GM12878 (cell line): ENCODE measurements around the gene SDF4. TPM values are rescaled to one million over a fixed set of nuclear protein-coding genes. Genes with fewer than 3 reads are reported as not detected.
"Not testable (repeated sequence)": the region's sequence is repeated elsewhere in the genome, so short reads cannot be mapped to it uniquely, and the experiment has no call there.

Experiments used
- ATAC-seq: fragments of 200-7000 bp; cut with Tn5 transposase; 3 replicates; pipeline ENCODE4 v1.9.1; 2020; ENCODE audit warnings: mild to moderate bottlenecking, moderate library complexity
- BruUV-seq: library from RNA; stranded (reverse); fragments of 400-500 nt; replicated peaks from 2 replicates; lab custom pipeline; 2021; lab: Mats Ljungman, UMichigan
- CTCF ChIA-PET: fragments of 300-600 bp; sonication (Branson Sonifier 250); formaldehyde crosslinking; extraction: SDS; loops from one replicate; lab custom pipeline; 2021; ENCODE audit warnings: inconsistent platforms; lab: Yijun Ruan, JAX
- POLR2A ChIA-PET: fragments of 350-600 bp; formaldehyde crosslinking; extraction: SDS; loops from one replicate; lab custom pipeline; 2021; ENCODE audit warnings: inconsistent platforms; lab: Charles Lee
- RAD21 ChIA-PET: fragments of 300-600 bp; sonication (Branson Sonifier 250); formaldehyde crosslinking; loops from one replicate; lab custom pipeline; 2023; ENCODE audit warnings: antibody characterized with exemption; ENCODE audit not compliant: unreplicated experiment; lab: Charles Lee
- SMC1A ChIA-PET: fragments of 300-600 bp; sonication (Branson Sonifier 250); formaldehyde crosslinking; loops from one replicate; lab custom pipeline; 2023; ENCODE audit not compliant: unreplicated experiment, uncharacterized antibody; lab: Charles Lee
- DNase-seq: peaks from one replicate; pipeline ENCODE4 v3.0.0-alpha.2; 2011; ENCODE audit warnings: low read depth, low spot score
- FAIRE-seq: peaks from 3 replicates; lab custom pipeline; 2011; peaks lifted over from hg19 to GRCh38; lab: Jason Lieb, UNC
- H2AFZ ChIP-seq: 2 replicates; pipeline ENCODE4 v1.6.0; 2011; ENCODE audit warnings: low read depth, low read length, control low read depth; ENCODE audit not compliant: control insufficient read depth
- H3K27ac ChIP-seq: 2 replicates; pipeline ENCODE4 v1.5.1; 2011; ENCODE audit warnings: control low read depth; ENCODE audit not compliant: control insufficient read depth, insufficient read depth
- H3K27me3 ChIP-seq, 2 experiments: replicated peaks in 1 of 2; 2 replicates each; pipeline versions ENCODE4 v1.6.0 to v1.6.1; 2011; ENCODE audit warnings: low read length in 1 of 2; ENCODE audit not compliant: control insufficient read depth in 2 of 2, insufficient read depth in 2 of 2
- H3K36me3 ChIP-seq, 2 experiments: 2 replicates each; pipeline ENCODE4 v1.5.1; 2011; ENCODE audit warnings: low read length in 1 of 2; ENCODE audit not compliant: control insufficient read depth in 2 of 2, insufficient read depth in 2 of 2
- H3K4me1 ChIP-seq: 2 replicates; pipeline ENCODE4 v1.6.1; 2011; ENCODE audit warnings: mild to moderate bottlenecking, low read length, moderate library complexity, mixed read lengths; ENCODE audit not compliant: control insufficient read depth, insufficient read depth
- H3K4me2 ChIP-seq: 2 replicates; pipeline ENCODE4 v1.6.0; 2011; ENCODE audit warnings: control low read depth; ENCODE audit not compliant: control insufficient read depth, insufficient read depth
- H3K4me3 ChIP-seq: fragments of 200-600 bp; sonication (generic); 2 replicates; pipeline ENCODE4 v1.5.1; 2016
- H3K79me2 ChIP-seq: 2 replicates; pipeline ENCODE4 v1.6.0; 2011; ENCODE audit warnings: low read length; ENCODE audit not compliant: control insufficient read depth, insufficient read depth
- H3K9ac ChIP-seq: 2 replicates; pipeline ENCODE4 v1.8.0; 2011; ENCODE audit warnings: low read length, control low read depth, mixed read lengths; ENCODE audit not compliant: control insufficient read depth, insufficient read depth
- H3K9me3 ChIP-seq: replicated peaks from 3 replicates; pipeline ENCODE4 v1.5.1; 2011; ENCODE audit warnings: mild to moderate bottlenecking, low read length; ENCODE audit not compliant: control insufficient read depth, insufficient read depth
- H4K20me1 ChIP-seq: 2 replicates; pipeline ENCODE4 v1.6.0; 2011; ENCODE audit not compliant: control insufficient read depth, insufficient read depth
- HCFC1 ChIP-seq: fragments of 150-350 bp; IDR thresholded peaks from 2 replicates; pipeline ENCODE4 v1.6.1; 2014; ENCODE audit warnings: low read length
- NRF1 ChIP-seq: conservative IDR thresholded peaks from 2 replicates; pipeline ENCODE4 v1.6.1; 2011; ENCODE audit warnings: mild to moderate bottlenecking, low read depth, low read length, improper control_type of control experiment
- PML ChIP-seq: IDR thresholded peaks from 2 replicates; pipeline ENCODE4 v1.6.1; 2012; ENCODE audit warnings: low read length, inconsistent platforms
- WGBS: methylation state at CpG from one replicate; pipeline ENCODE4 v1.1.6; 2016; ENCODE audit warnings: low lambda C conversion rate; ENCODE audit not compliant: insufficient replicate concordance, insufficient coverage; ENCODE audit errors: missing lambda C conversion rate; 5-methylcytosine and 5-hydroxymethylcytosine counted together
- in situ Hi-C: fragments of 300-500 bp; cut with MboI; formaldehyde crosslinking; loops from 9 replicates; pipeline ENCODE4 v1.14.3; 2018; ENCODE audit warnings: mixed read lengths
- intact Hi-C: fragments of 100-400 bp; cut with micrococcal nuclease; formaldehyde crosslinking; loops from one replicate; pipeline ENCODE4 v1.14.2; 2022; ENCODE audit not compliant: unreplicated experiment
- polyA plus RNA-seq, 11 experiments: library from polyadenylated mRNA; depleted of rRNA in 4 of 11; unstranded in 6 of 11; stranded (reverse) in 5 of 11; fragments of >200 nt; fragmentation: Nextera tagmentation in 4 of 11; fragmentation: Illumina TruSeq in 1 of 11; extraction: Ambion mirVana in 4 of 11; extraction: Trizol in 1 of 11; gene quantifications; 1 replicate in 1 of 11; 2 replicates in 10 of 11; pipeline versions ENCODE4 v1.2.1 to v1.2.3, GENCODE V29; 2011 to 2016; ENCODE audit warnings: inconsistent platforms in 2 of 11, missing spikeins in 2 of 11, low read depth in 1 of 11
- total RNA-seq, 4 experiments: library from RNA; depleted of rRNA in 3 of 4; stranded (reverse); fragments of >200 nt in 3 of 4; fragmentation: Illumina TruSeq in 1 of 4; extraction: Trizol in 1 of 4; gene quantifications; 2 replicates each; pipeline versions ENCODE4 v1.2.1 to v1.2.3, GENCODE V29; 2013 to 2021
- TF ChIP-seq, protein P1 (sequence below): IDR thresholded peaks from 2 replicates; pipeline ENCODE4 v1.6.1; 2011; ENCODE audit warnings: borderline replicate concordance, low read depth, mild to moderate bottlenecking, moderate library complexity, low read length; ENCODE audit not compliant: insufficient read depth, poor library complexity, severe bottlenecking

SDF4 gene
- total and polyA plus RNA-seq, 10 of the 15 experiments (the other 5 are each of a cell fraction or from before 2014, with no cell fraction given) = 0.44 to 97.2 (median 40.2) TPM

DNA sequence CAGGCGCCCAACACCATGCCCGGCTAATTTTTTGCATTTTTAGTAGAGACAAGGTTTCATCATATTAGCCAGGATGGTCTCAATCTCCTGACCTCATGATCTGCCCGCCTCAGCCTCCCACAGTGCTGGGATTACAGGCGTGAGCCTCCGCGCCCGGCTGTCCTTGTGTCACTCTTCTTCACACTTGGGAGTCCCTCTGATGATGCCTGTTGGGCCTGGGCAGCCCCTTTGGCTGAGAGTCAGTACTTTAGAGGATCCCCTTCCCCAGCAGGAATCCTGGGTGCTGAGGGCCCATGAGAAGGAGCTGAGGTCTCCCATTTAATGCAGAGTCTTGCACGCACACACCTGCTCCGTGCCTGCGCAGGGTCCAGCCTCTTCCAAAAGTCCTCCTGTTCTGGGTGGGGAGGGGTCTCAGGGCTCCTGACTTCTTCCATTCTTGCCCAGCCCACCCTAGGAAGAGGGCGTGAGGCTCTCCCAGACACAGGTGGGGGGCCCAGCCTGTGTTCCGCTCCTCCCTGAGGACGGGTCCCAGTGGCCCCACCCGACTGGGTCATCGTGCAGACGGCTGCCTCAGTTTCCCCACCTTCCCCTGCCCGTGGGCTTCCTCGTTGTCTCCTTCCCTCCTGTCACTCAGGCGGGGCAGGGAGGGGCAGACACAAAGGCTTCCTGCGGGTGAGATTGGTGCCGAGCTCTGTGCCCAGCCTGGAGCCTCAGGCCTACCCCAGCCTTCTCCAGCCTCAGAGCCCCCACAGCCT is 54.2 kb downstream of the SDF4 start:
- Histone ChIP-seq H2AFZ (no peak overlapping the region), H3K36me3 (no peaks in the 10 kb centered on the region), H3K79me2 (no peaks in the 10 kb centered on the region), H3K9ac (no peak overlapping the region), H3K4me1 (peaks cover 4% of the 10 kb centered on the region), H3K27ac (no peak overlapping the region), H4K20me1 (no peaks in the 10 kb centered on the region), H3K9me3 (no peaks in the 10 kb centered on the region; the same call in 2 of the 3 replicates), H3K27me3 (no peaks in the 10 kb centered on the region; a peak in 3 of 4 replicates), H3K4me3 (no peak overlapping the region), H3K4me2 (no peak overlapping the region)
- DNase-seq (no peak), FAIRE-seq (no peak), ATAC-seq (no peak)
- TF ChIP-seq HCFC1 (no peak), NRF1 (no peak)
- CTCF ChIA-PET = no interaction called here
- no TSS peak for BruUV-seq
- POLR2A ChIA-PET = no interaction called here
- SMC1A ChIA-PET = no interaction called here
- 56% methylated on average over 21 of the region's 21 CpGs for WGBS
- intact Hi-C loops = no loop called here
- in situ Hi-C loops = no loop called here
- RAD21 ChIA-PET = no interaction called here

DNA sequence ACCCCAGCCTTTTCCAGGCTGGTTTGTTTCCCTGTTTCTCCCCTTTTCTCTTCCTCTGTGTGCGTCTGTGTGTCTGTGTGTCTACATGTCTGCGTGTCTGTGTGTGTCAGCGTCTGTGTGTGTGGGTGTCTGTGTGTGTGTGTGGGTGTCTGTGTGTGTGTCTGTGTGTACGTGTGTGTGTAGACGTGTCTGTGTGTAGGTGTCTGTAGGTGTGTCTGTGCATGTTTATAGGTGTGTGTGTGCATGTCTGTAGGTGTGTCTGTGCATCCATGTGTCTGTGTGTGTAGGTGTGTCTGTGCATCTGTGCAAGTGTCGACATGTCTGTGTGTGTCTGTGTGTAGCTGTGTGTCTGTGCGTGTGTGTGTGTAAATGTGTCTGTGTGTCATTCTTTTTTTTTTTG is 54.9 kb downstream of the SDF4 start:
- H3K9me3 ChIP-seq = no peaks in the 10 kb centered on the region; the same call in 2 of the 3 replicates
- DNase-seq (no peak), FAIRE-seq (no peak), ATAC-seq (no peak)
- POLR2A ChIA-PET = no interaction called here
- RAD21 ChIA-PET = no interaction called here
- SMC1A ChIA-PET = no interaction called here
- H3K4me1 ChIP-seq = peaks cover 7% of the 10 kb centered on the region
- CTCF ChIA-PET = no interaction called here
- 8% methylated on average over 7 of the region's 7 CpGs for WGBS
- H2AFZ ChIP-seq = no peak overlapping the region
- no peaks in the 10 kb centered on the region for H3K36me3 ChIP-seq
- in situ Hi-C loops = no loop called here
- H3K79me2 ChIP-seq = no peaks in the 10 kb centered on the region
- no peaks in the 10 kb centered on the region for H4K20me1 ChIP-seq
- BruUV-seq = no TSS peak
- no peak overlapping the region for H3K4me3 ChIP-seq
- TF ChIP-seq, protein P1, sequence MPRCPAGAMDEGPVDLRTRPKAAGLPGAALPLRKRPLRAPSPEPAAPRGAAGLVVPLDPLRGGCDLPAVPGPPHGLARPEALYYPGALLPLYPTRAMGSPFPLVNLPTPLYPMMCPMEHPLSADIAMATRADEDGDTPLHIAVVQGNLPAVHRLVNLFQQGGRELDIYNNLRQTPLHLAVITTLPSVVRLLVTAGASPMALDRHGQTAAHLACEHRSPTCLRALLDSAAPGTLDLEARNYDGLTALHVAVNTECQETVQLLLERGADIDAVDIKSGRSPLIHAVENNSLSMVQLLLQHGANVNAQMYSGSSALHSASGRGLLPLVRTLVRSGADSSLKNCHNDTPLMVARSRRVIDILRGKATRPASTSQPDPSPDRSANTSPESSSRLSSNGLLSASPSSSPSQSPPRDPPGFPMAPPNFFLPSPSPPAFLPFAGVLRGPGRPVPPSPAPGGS = peak; percentile 24
- no peak for TF ChIP-seq PML
- TF ChIP-seq, all 136 proteins: peak for 1
- intact Hi-C loops = no loop called here
- Histone ChIP-seq H3K27me3 (no peaks in the 10 kb centered on the region; a peak in 2 of 4 replicates), H3K9ac (no peak overlapping the region), H3K27ac (no peak overlapping the region), H3K4me2 (no peak overlapping the region)

DNA sequence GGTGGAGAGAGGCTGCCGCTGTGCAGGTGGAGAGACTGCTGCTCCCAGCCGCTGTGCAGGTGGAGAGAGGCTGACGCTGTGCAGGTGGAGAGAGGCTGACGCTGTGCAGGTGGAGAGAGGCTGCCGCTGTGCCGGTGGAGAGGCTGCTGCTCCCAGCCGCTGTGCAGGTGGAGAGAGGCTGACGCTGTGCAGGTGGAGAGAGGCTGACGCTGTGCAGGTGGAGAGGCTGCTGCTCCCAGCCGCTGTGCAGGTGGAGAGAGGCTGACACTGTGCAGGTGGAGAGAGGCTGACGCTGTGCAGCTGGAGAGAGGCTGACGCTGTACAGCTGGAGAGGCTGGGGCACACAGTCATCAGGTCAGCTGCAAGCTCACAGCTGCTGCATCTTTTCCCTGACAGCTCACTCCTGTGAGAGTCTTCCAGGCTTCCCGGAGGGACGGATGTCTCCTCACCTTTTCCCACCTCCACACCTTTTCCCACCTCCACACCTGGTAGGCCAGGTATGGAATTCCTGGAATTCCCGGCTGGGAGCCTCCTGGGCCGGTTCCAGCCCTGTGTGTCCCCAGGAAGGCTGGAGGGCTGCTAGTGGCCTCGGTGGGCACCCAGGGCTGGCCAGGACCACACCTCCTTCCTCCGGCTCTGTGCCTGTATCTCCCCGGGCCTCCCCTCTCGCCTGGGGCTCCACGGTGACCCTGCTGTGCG is 55.6 kb downstream of the SDF4 start:
- H2AFZ ChIP-seq, H3K27me3 ChIP-seq, POLR2A ChIA-PET, H3K4me2 ChIP-seq, DNase-seq, H3K79me2 ChIP-seq, H3K27ac ChIP-seq, H3K9me3 ChIP-seq, intact Hi-C loops, SMC1A ChIA-PET, H4K20me1 ChIP-seq, CTCF ChIA-PET, H3K4me3 ChIP-seq, H3K9ac ChIP-seq, ATAC-seq, in situ Hi-C loops, H3K36me3 ChIP-seq, BruUV-seq, FAIRE-seq: not testable (repeated sequence)
- 43% methylated on average over 22 of the region's 22 CpGs for WGBS
- peaks cover 14% of the 10 kb centered on the region for H3K4me1 ChIP-seq
- RAD21 ChIA-PET = interaction anchor here (1.4 kb wide), 1 partner anchor 54 kb away, joined by 4 read pairs; no protein-coding TSS in a partner anchor
